HFFc6 (cell line): ENCODE results near the gene DDR1. TPM values are rescaled to one million over a fixed set of nuclear protein-coding genes. Genes with fewer than 3 reads are reported as not detected.

Experiments
- DNase-seq: peaks from one replicate; pipeline ENCODE4 v3.0.0-alpha.2; 2018
- H3K27ac Mint-ChIP-seq: 2 replicates; pipeline ENCODE4 v1.8.0; 2020; ENCODE audit warnings: mild to moderate bottlenecking, mixed read lengths
- H3K27me3 Mint-ChIP-seq: 2 replicates; pipeline ENCODE4 v1.8.0; 2021; ENCODE audit warnings: mild to moderate bottlenecking, moderate library complexity, mixed read lengths; ENCODE audit not compliant: insufficient read depth
- H3K36me3 Mint-ChIP-seq: 2 replicates; pipeline ENCODE4 v1.8.0; 2021; ENCODE audit warnings: low read depth, mixed read lengths
- H3K4me1 Mint-ChIP-seq: 2 replicates; pipeline ENCODE4 v1.8.0; 2020; ENCODE audit warnings: low read depth, mixed read lengths
- H3K4me3 Mint-ChIP-seq: 2 replicates; pipeline ENCODE4 v1.8.0; 2020; ENCODE audit warnings: mild to moderate bottlenecking, moderate library complexity, mixed read lengths
- H3K9me3 Mint-ChIP-seq: 2 replicates; pipeline ENCODE4 v1.8.0; 2020; ENCODE audit warnings: mild to moderate bottlenecking, mixed read lengths
- CTCF ChIP-seq: fragments of 200-600 bp; sonication (generic); IDR thresholded peaks from 2 replicates; pipeline ENCODE4 v1.5.0; 2021; ENCODE audit warnings: antibody characterized with exemption, mild to moderate bottlenecking
- total RNA-seq, 6 experiments: library from RNA; stranded (reverse); fragmentation: NEBNext Ultra II Directional; extraction: Animal tissue kit (Norgen Biotek cat#: 25700); gene quantifications; 2 replicates in 1 of 6; 3 replicates in 5 of 6; pipeline ENCODE4 v1.2.3, GENCODE V29; 2021

Gene DDR1
- total RNA-seq, 6 experiments from 2014 or later: 28.0 to 42.5 (median 31.6) TPM

GRCh38 chr6:30890646-30891449 is 6.5 kb downstream of the DDR1 start:
- H3K9me3 Mint-ChIP-seq: no peaks in the 10 kb centered on the region

GRCh38 chr6:30891450-30891723 is 7.1 kb downstream of the DDR1 start:
- Mint-ChIP-seq H3K36me3 (peaks cover 6% of the 10 kb centered on the region), H3K4me3 (no peak overlapping the region), H3K27ac (no peak overlapping the region), H3K27me3 (peaks cover 1% of the 10 kb centered on the region; the same call in 1 of the 2 replicates), H3K9me3 (no peaks in the 10 kb centered on the region), H3K4me1 (peaks cover 32% of the 10 kb centered on the region)
- no peak for TF ChIP-seq CTCF
- no peak for DNase-seq

More at GRCh38 chr6:30890646-30891449, 6.5 kb downstream of the DDR1 start:
- no peak for TF ChIP-seq CTCF
- Mint-ChIP-seq H3K4me1 (peaks cover 37% of the 10 kb centered on the region), H3K36me3 (peaks cover 6% of the 10 kb centered on the region), H3K27ac (no peak overlapping the region), H3K4me3 (no peak overlapping the region), H3K27me3 (peaks cover 1% of the 10 kb centered on the region; the same call in 1 of the 2 replicates)
- no peak for DNase-seq

GRCh38 chr6:30891816-30892538 is 7.7 kb downstream of the DDR1 start:
- peaks cover 6% of the 10 kb centered on the region for H3K36me3 Mint-ChIP-seq
- no peak for DNase-seq
- peaks cover 26% of the 10 kb centered on the region for H3K4me1 Mint-ChIP-seq
- H3K27ac Mint-ChIP-seq: no peak overlapping the region
- H3K4me3 Mint-ChIP-seq: no peak overlapping the region
- TF ChIP-seq CTCF: no peak
- H3K27me3 Mint-ChIP-seq: peaks cover 1% of the 10 kb centered on the region; the same call in 1 of the 2 replicates
- no peaks in the 10 kb centered on the region for H3K9me3 Mint-ChIP-seq

- Mint-ChIP-seq H3K9me3 (no peaks in the 10 kb centered on the region), H3K27ac (no peak overlapping the region), H3K4me1 (peaks cover 15% of the 10 kb centered on the region), H3K36me3 (peaks cover 6% of the 10 kb centered on the region), H3K4me3 (no peak overlapping the region), H3K27me3 (peaks cover 1% of the 10 kb centered on the region; the same call in 1 of the 2 replicates)
- no peak for DNase-seq
- peak; percentile 58 for TF ChIP-seq CTCF
These were observed 8.8 kb downstream of the DDR1 start for GRCh38 chr6:30893001-30893591.

- no peaks in the 10 kb centered on the region for H3K9me3 Mint-ChIP-seq
- no peak overlapping the region for H3K4me3 Mint-ChIP-seq
- no peak for DNase-seq
These were observed 9.3 kb downstream of the DDR1 start for GRCh38 chr6:30893666-30894065.

More at GRCh38 chr6:30893666-30894065, 9.3 kb downstream of the DDR1 start:
- Mint-ChIP-seq H3K36me3 (peaks cover 8% of the 10 kb centered on the region), H3K27me3 (peaks cover 1% of the 10 kb centered on the region; the same call in 1 of the 2 replicates), H3K27ac (no peak overlapping the region), H3K4me1 (peaks cover 9% of the 10 kb centered on the region)
- TF ChIP-seq CTCF: no peak
